Measurements from ENCODE around the gene VMAC. TPM values are rescaled to one million over a fixed set of nuclear protein-coding genes. Genes with fewer than 3 reads are reported as not detected.
"Not testable (repeated sequence)": the region's sequence is repeated elsewhere in the genome, so short reads cannot be mapped to it uniquely, and the experiment has no call there.

VMAC gene
- polyA plus RNA-seq, 1 donor (not counting 4 experiments of a cell fraction or from before 2014, with no cell fraction given) = 2.2 TPM

- dilution Hi-C loops (cut with MboI; ENCODE audit: extremely low pct_ligation_motif_present, low sequenced_read_pairs) = no loop called here
- Histone ChIP-seq H3K9me3 (ENCODE audit: control insufficient read depth, low read depth, low read length) (no peaks in the 10 kb centered on the region), H3K27ac (ENCODE audit: control insufficient read depth, insufficient read depth, low read length) (no peak overlapping the region), H3K4me3 (ENCODE audit: control insufficient read depth in 2 of 3, extremely low read depth in 1 of 3, insufficient read depth in 2 of 3, low read depth in 1 of 3, low read length in 3 of 3) (no peak overlapping the region), H3K4me1 (ENCODE audit: control insufficient read depth, extremely low read depth, insufficient read depth, low read length) (peaks cover 9% of the 10 kb centered on the region), H3K9ac (ENCODE audit: control insufficient read depth, extremely low read depth, insufficient read depth, low read length) (no peak overlapping the region), H2AFZ (ENCODE audit: control insufficient read depth, low read length) (no peak overlapping the region), H3K79me2 (ENCODE audit: control insufficient read depth, insufficient read depth, low read length) (no peaks in the 10 kb centered on the region), H3K4me2 (ENCODE audit: control insufficient read depth, extremely low read depth, insufficient read depth, low read depth, low read length) (no peak overlapping the region), H3K9me1 (ENCODE audit: control insufficient read depth, extremely low read depth, insufficient read depth, low read length) (no peaks in the 10 kb centered on the region), H4K20me1 (ENCODE audit: control insufficient read depth, extremely low read depth, insufficient read depth, low read length) (no peaks in the 10 kb centered on the region), H3K36me3 (ENCODE audit: control insufficient read depth in 2 of 2, extremely low read depth in 1 of 2, insufficient read depth in 2 of 2, low read length in 2 of 2) (no peaks in the 10 kb centered on the region), H3K27me3 (ENCODE audit: control insufficient read depth, extremely low read depth, insufficient read depth, low read length) (no peaks in the 10 kb centered on the region)
- no peak for DNase-seq (ENCODE audit: low read depth, low spot score)
- FAIRE-seq = no peak
- TF ChIP-seq, protein P1, sequence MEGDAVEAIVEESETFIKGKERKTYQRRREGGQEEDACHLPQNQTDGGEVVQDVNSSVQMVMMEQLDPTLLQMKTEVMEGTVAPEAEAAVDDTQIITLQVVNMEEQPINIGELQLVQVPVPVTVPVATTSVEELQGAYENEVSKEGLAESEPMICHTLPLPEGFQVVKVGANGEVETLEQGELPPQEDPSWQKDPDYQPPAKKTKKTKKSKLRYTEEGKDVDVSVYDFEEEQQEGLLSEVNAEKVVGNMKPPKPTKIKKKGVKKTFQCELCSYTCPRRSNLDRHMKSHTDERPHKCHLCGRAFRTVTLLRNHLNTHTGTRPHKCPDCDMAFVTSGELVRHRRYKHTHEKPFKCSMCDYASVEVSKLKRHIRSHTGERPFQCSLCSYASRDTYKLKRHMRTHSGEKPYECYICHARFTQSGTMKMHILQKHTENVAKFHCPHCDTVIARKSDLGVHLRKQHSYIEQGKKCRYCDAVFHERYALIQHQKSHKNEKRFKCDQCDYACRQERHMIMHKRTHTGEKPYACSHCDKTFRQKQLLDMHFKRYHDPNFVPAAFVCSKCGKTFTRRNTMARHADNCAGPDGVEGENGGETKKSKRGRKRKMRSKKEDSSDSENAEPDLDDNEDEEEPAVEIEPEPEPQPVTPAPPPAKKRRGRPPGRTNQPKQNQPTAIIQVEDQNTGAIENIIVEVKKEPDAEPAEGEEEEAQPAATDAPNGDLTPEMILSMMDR (optimal IDR thresholded peaks at IDR 0.05 in 1 of 3, IDR thresholded peaks at IDR 0.05 in 1 of 3, conservative IDR thresholded peaks at IDR 0.05 in 1 of 3; ENCODE audit: extremely low read depth in 1 of 3, insufficient read depth in 2 of 3, low read length in 3 of 3) = no peak
- TF ChIP-seq EZH2 (IDR thresholded peaks at IDR 0.05; ENCODE audit: low read length) = no peak
These were observed 33.7 kb upstream of the VMAC start for GRCh38 chr19:5870986-5871394.

- Histone ChIP-seq H3K4me2 (ENCODE audit: control insufficient read depth, extremely low read depth, insufficient read depth, low read depth, low read length) (no peak overlapping the region), H3K9ac (ENCODE audit: control insufficient read depth, extremely low read depth, insufficient read depth, low read length) (no peak overlapping the region), H3K9me3 (ENCODE audit: control insufficient read depth, low read depth, low read length) (no peaks in the 10 kb centered on the region), H3K4me1 (ENCODE audit: control insufficient read depth, extremely low read depth, insufficient read depth, low read length) (peaks cover 9% of the 10 kb centered on the region), H3K27ac (ENCODE audit: control insufficient read depth, insufficient read depth, low read length) (no peak overlapping the region), H2AFZ (ENCODE audit: control insufficient read depth, low read length) (no peak overlapping the region), H3K79me2 (ENCODE audit: control insufficient read depth, insufficient read depth, low read length) (no peaks in the 10 kb centered on the region), H4K20me1 (ENCODE audit: control insufficient read depth, extremely low read depth, insufficient read depth, low read length) (no peaks in the 10 kb centered on the region), H3K9me1 (ENCODE audit: control insufficient read depth, extremely low read depth, insufficient read depth, low read length) (no peaks in the 10 kb centered on the region), H3K4me3 (ENCODE audit: control insufficient read depth in 2 of 3, extremely low read depth in 1 of 3, insufficient read depth in 2 of 3, low read depth in 1 of 3, low read length in 3 of 3) (no peak overlapping the region), H3K27me3 (ENCODE audit: control insufficient read depth, extremely low read depth, insufficient read depth, low read length) (no peaks in the 10 kb centered on the region), H3K36me3 (ENCODE audit: control insufficient read depth in 2 of 2, extremely low read depth in 1 of 2, insufficient read depth in 2 of 2, low read length in 2 of 2) (no peaks in the 10 kb centered on the region)
- no peak for DNase-seq (ENCODE audit: low read depth, low spot score)
- TF ChIP-seq EZH2 (IDR thresholded peaks at IDR 0.05; ENCODE audit: low read length) = no peak
- TF ChIP-seq, protein P1 (optimal IDR thresholded peaks at IDR 0.05 in 1 of 3, IDR thresholded peaks at IDR 0.05 in 1 of 3, conservative IDR thresholded peaks at IDR 0.05 in 1 of 3; ENCODE audit: extremely low read depth in 1 of 3, insufficient read depth in 2 of 3, low read length in 3 of 3) = no peak
- dilution Hi-C loops (cut with MboI; ENCODE audit: extremely low pct_ligation_motif_present, low sequenced_read_pairs) = no loop called here
- FAIRE-seq = no peak
These were observed 31.0 kb upstream of the VMAC start for GRCh38 chr19:5873617-5874199.

DNA sequence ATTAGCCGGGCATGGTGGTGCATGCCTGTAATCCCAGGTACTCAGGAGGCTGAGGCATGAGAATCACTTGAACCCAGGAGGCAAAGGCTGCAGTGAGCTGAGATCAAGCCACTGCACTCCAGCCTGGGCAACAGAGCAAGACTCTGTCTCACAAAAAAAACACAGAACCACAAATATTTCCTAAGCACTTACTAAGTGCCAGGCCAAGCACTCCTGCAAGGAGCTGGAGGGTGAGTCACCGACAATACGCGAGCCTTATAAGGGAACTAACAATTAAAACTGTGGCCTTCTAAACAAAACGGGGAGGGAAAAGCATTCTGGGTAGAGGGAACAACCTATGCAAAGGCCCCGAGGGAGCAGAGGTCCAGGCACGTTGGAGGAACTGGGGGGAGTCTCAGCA is 30.2 kb upstream of the VMAC start:
- H3K9me3 ChIP-seq (ENCODE audit: control insufficient read depth, low read depth, low read length); H3K9ac ChIP-seq (ENCODE audit: control insufficient read depth, extremely low read depth, insufficient read depth, low read length); H4K20me1 ChIP-seq (ENCODE audit: control insufficient read depth, extremely low read depth, insufficient read depth, low read length); FAIRE-seq; H3K9me1 ChIP-seq (ENCODE audit: control insufficient read depth, extremely low read depth, insufficient read depth, low read length); H3K4me1 ChIP-seq (ENCODE audit: control insufficient read depth, extremely low read depth, insufficient read depth, low read length); H3K4me3 ChIP-seq (ENCODE audit: control insufficient read depth in 2 of 3, extremely low read depth in 1 of 3, insufficient read depth in 2 of 3, low read depth in 1 of 3, low read length in 3 of 3); H3K79me2 ChIP-seq (ENCODE audit: control insufficient read depth, insufficient read depth, low read length); dilution Hi-C loops (cut with MboI; ENCODE audit: extremely low pct_ligation_motif_present, low sequenced_read_pairs); H3K27me3 ChIP-seq (ENCODE audit: control insufficient read depth, extremely low read depth, insufficient read depth, low read length); H3K27ac ChIP-seq (ENCODE audit: control insufficient read depth, insufficient read depth, low read length); H3K36me3 ChIP-seq (ENCODE audit: control insufficient read depth in 2 of 2, extremely low read depth in 1 of 2, insufficient read depth in 2 of 2, low read length in 2 of 2); H3K4me2 ChIP-seq (ENCODE audit: control insufficient read depth, extremely low read depth, insufficient read depth, low read depth, low read length); DNase-seq (ENCODE audit: low read depth, low spot score); H2AFZ ChIP-seq (ENCODE audit: control insufficient read depth, low read length): not testable (repeated sequence)
